GM12865 (cell line): ENCODE measurements around the gene CACNA2D2.

Experiments
- DNase-seq: peaks from one replicate; pipeline ENCODE4 v3.0.0; 2010; ENCODE audit warnings: low read depth
- H3K4me3 ChIP-seq: 2 replicates; pipeline ENCODE4 v1.5.1; 2011; ENCODE audit warnings: mild to moderate bottlenecking, low read depth, low read length, control low read depth
- TF ChIP-seq, protein P1 (sequence below): IDR thresholded peaks from 2 replicates; pipeline ENCODE4 v1.5.1; 2011; ENCODE audit warnings: low read length, control low read depth, low read depth, inconsistent platforms; ENCODE audit not compliant: insufficient read depth; ENCODE audit errors: missing control alignments

CACNA2D2 gene

DNA sequence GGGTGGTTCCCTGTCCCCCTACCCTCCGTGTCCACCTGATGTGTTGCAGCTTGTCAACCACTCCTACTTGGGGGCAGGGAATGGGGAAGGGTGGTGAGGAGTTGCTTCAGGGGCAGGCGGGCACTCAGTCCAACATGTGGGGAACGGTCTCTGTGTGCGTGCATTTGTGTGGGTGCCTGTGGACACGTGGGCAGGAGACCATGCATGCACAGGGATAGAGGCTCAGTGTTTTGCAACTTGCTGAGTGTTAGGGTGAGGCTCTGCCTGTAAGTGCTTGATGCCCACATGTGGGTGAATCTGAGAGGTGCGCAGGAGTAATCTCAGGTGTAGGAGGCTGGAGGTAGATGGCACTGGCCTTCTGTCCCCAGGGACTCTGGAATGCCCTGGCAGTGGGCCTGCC, 119.7 kb downstream of the CACNA2D2 start:
- TF ChIP-seq, protein P1, sequence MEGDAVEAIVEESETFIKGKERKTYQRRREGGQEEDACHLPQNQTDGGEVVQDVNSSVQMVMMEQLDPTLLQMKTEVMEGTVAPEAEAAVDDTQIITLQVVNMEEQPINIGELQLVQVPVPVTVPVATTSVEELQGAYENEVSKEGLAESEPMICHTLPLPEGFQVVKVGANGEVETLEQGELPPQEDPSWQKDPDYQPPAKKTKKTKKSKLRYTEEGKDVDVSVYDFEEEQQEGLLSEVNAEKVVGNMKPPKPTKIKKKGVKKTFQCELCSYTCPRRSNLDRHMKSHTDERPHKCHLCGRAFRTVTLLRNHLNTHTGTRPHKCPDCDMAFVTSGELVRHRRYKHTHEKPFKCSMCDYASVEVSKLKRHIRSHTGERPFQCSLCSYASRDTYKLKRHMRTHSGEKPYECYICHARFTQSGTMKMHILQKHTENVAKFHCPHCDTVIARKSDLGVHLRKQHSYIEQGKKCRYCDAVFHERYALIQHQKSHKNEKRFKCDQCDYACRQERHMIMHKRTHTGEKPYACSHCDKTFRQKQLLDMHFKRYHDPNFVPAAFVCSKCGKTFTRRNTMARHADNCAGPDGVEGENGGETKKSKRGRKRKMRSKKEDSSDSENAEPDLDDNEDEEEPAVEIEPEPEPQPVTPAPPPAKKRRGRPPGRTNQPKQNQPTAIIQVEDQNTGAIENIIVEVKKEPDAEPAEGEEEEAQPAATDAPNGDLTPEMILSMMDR: no peak
- no peak overlapping the region for H3K4me3 ChIP-seq
- no peak for DNase-seq

DNA sequence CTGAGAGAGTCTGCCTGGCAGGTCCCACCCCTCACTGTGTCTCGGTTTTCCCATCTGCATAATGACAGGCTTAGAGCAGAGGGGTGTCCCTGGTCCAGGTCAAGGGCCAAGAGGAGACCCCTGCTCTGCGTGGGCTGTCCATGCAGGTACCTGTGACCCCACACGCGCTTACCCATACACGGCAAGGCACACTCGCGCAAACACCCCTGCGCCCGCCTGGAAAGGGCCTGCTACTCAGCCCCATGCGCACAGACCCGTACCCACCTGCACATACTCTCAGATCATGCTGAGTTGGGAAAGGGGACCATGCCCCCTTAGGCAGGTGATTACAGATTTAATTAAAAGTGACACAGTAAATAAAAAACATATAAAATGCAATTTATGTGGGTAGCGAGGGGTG, 120.7 kb downstream of the CACNA2D2 start:
- TF ChIP-seq, protein P1: no peak
- no peak for DNase-seq

DNA sequence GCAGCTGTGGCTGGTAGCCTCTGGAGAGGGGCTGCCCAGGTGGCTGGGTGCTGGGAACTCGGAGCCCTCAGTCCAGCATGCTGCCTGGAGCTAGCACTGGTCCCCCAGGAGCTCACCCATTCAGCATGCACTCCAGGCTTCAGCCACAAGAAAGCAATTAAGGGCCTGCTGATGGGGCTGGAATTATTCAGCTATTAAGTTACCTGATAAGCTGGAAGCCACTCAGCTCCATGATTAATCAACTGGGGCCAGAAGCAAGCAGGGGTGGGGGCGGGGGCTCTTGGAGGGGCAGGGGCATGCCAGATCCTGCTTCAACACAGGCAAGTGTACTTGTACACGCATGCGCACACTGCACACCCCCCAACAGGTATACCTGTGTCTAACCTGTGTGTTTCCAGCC, 122.1 kb downstream of the CACNA2D2 start:
- TF ChIP-seq, protein P1: no peak
- H3K4me3 ChIP-seq: no peak overlapping the region
- DNase-seq: no peak

More for the DNA sequence above, 120.7 kb downstream of the CACNA2D2 start:
- H3K4me3 ChIP-seq: no peak overlapping the region

DNA sequence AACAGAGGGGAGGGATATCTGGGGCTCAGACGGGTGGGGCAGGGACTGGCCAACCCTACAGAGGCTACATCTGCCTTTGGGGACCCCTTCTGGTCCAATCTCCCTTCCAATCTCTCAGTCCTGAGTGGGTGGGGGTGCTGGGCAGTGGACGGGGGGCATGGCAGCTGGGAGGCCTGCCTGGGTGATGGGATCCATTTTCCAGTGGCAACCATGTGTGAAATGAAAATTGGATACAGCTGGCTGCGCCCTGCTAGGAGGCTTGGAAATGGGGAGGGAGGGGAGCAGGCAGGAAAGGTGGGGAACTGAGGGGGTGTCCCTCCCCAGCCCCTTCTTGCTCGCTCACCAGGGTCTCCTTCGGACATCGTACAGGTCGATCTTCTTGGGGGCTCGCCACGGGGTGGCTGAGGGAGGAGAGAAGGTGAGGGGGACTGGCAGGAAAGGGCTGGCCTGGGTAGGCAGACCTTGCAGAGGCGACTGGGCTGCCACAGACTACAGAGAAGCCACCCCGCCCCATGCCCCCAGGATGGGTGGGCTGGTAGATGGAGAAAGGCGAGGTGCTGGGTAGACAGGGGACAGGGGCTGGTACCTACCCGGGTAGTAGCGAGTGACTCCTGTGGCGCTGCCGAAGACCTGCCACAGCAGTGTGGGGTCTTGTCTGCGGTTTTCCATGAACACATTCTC, 122.9 kb downstream of the CACNA2D2 start:
- DNase-seq: no peak
- TF ChIP-seq, protein P1: no peak
- no peak overlapping the region for H3K4me3 ChIP-seq

DNA sequence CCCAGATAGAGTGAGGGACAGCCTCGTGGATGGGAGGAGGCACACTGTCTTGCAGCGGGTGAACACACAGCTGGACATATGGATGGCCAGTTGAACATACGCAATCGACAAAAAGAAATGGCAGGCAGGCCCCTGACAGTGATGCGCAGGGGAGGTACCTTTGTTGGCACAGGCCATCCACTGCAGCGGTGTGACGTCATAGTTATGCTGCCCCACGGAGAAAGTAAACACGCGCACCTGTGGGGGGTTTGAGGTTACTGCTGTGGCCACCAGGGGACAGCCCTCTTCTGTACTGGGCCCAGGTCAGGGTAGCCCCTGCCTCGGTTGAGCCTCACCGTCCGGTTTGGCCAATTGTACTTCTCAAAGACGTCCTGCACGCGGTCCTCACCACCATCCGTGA, 124.7 kb downstream of the CACNA2D2 start:
- H3K4me3 ChIP-seq: no peak overlapping the region
- DNase-seq: no peak
- TF ChIP-seq, protein P1: no peak

DNA sequence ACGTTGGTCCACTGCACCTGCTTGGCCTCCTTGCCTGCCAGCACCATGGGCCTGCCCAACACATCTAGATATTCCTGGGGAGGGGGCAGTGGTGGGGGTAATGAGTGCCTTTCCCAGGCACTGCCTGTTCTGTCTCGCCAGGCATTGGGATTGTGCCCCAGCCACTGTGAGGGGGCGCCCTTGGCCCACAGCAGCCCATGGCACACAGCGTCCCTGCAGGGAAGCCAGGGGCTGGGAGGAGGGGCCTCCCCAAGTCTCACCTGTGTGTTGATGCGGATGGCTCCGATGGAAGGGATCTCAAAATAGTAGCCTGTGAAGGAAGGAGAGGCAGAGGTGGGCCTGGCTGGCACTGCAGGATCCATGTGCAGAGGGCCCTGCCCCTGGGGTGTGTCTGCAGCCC, 125.4 kb downstream of the CACNA2D2 start:
- TF ChIP-seq, protein P1: no peak
- no peak overlapping the region for H3K4me3 ChIP-seq
- DNase-seq: no peak
